IMR-90 (cell line): ENCODE measurements around the gene CDHR1. TPM values are rescaled to one million over a fixed set of nuclear protein-coding genes. Genes with fewer than 3 reads are reported as not detected.

Source experiments
- ATAC-seq: fragments of 200-7000 bp; cut with Tn5 transposase; 2 replicates; pipeline ENCODE4 v1.9.1; 2020; ENCODE audit warnings: low read depth, mild to moderate bottlenecking, moderate library complexity
- BruUV-seq: library from RNA; stranded (reverse); fragments of 400-500 nt; replicated peaks from 2 replicates; lab custom pipeline; 2021; lab: Mats Ljungman, UMichigan
- CTCF ChIA-PET: fragments of 300-600 bp; formaldehyde crosslinking; extraction: SDS; loops from one replicate; lab custom pipeline; 2021; ENCODE audit warnings: antibody characterized with exemption; lab: Yijun Ruan, JAX
- POLR2A ChIA-PET: fragments of 300-600 bp; sonication (Branson Sonifier 250); formaldehyde crosslinking; loops from one replicate; lab custom pipeline; 2022; ENCODE audit warnings: antibody characterized with exemption; ENCODE audit not compliant: unreplicated experiment; lab: Charles Lee
- DNase-seq: peaks from one replicate; pipeline ENCODE4 v3.0.0; 2013
- H2AFZ ChIP-seq: replicated peaks from 2 replicates; pipeline ENCODE3; 2013; ENCODE audit warnings: low read length, mild to moderate bottlenecking; ENCODE audit not compliant: poor library complexity
- H2AK5ac ChIP-seq: 2 replicates; pipeline ENCODE4 v1.6.1; 2013; ENCODE audit warnings: low read depth, low read length, inconsistent platforms
- H2AK9ac ChIP-seq: replicated peaks from 2 replicates; pipeline ENCODE3; 2013; ENCODE audit warnings: mild to moderate bottlenecking, low read depth, low read length, moderate library complexity; ENCODE audit not compliant: poor library complexity
- H2BK120ac ChIP-seq: 2 replicates; pipeline ENCODE4 v1.6.1; 2013; ENCODE audit warnings: low read depth, low read length, inconsistent platforms
- H2BK15ac ChIP-seq: 3 replicates; pipeline ENCODE4 v1.6.1; 2013; ENCODE audit warnings: low read depth, low read length, inconsistent platforms
- H2BK20ac ChIP-seq: 2 replicates; pipeline ENCODE4 v1.6.1; 2013; ENCODE audit warnings: low read depth, mild to moderate bottlenecking, inconsistent platforms, low read length, moderate library complexity
- H2BK5ac ChIP-seq: 2 replicates; pipeline ENCODE4 v1.6.1; 2013; ENCODE audit warnings: mild to moderate bottlenecking, low read depth, low read length, inconsistent platforms; ENCODE audit not compliant: poor library complexity, severe bottlenecking
- H3K14ac ChIP-seq: replicated peaks from 2 replicates; pipeline ENCODE4 v1.6.1; 2013; ENCODE audit warnings: low read depth, low read length, inconsistent platforms
- H3K18ac ChIP-seq: 2 replicates; pipeline ENCODE4 v1.6.1; 2013; ENCODE audit warnings: low read depth, low read length, control low read depth
- H3K23ac ChIP-seq: 2 replicates; pipeline ENCODE4 v1.6.1; 2013; ENCODE audit warnings: low read depth, low read length, inconsistent platforms
- H3K27ac ChIP-seq: 2 replicates; pipeline ENCODE4 v1.5.1; 2013; ENCODE audit warnings: mild to moderate bottlenecking, control low read depth, low read length; ENCODE audit not compliant: insufficient read depth
- H3K27me3 ChIP-seq: 2 replicates; pipeline ENCODE4 v1.6.1; 2013; ENCODE audit warnings: low read length; ENCODE audit not compliant: control insufficient read depth, insufficient read depth
- H3K36me3 ChIP-seq: 2 replicates; pipeline ENCODE4 v1.6.1; 2013; ENCODE audit warnings: low read length, mixed read lengths; ENCODE audit not compliant: control insufficient read depth, insufficient read depth
- H3K4ac ChIP-seq: 2 replicates; pipeline ENCODE4 v1.6.1; 2013; ENCODE audit warnings: low read depth, low read length, inconsistent platforms
- H3K4me1 ChIP-seq: 2 replicates; pipeline ENCODE4 v1.6.1; 2013; ENCODE audit warnings: low read length, mixed read lengths; ENCODE audit not compliant: control insufficient read depth, insufficient read depth
- H3K4me2 ChIP-seq: 2 replicates; pipeline ENCODE4 v1.6.1; 2013; ENCODE audit warnings: low read depth, mild to moderate bottlenecking, control low read depth, low read length, moderate library complexity
- H3K4me3 ChIP-seq: 2 replicates; pipeline ENCODE4 v1.5.1; 2013; ENCODE audit warnings: low read depth, mild to moderate bottlenecking, control low read depth, low read length, moderate library complexity; ENCODE audit not compliant: insufficient read depth
- H3K56ac ChIP-seq: 2 replicates; pipeline ENCODE4 v1.6.1; 2013; ENCODE audit warnings: low read length, inconsistent platforms; ENCODE audit not compliant: insufficient read depth; ENCODE audit errors: extremely low read depth
- H3K79me1 ChIP-seq, 2 experiments: 2 replicates each; pipeline ENCODE4 v1.6.1; 2013; ENCODE audit warnings: low read length in 2 of 2, inconsistent platforms in 1 of 2, low read depth in 1 of 2
- H3K9ac ChIP-seq: 2 replicates; pipeline ENCODE4 v1.6.1; 2013; ENCODE audit warnings: low read depth, low read length, control low read depth
- H3K9me1 ChIP-seq: 2 replicates; pipeline ENCODE4 v1.6.1; 2013; ENCODE audit warnings: low read length, inconsistent platforms; ENCODE audit not compliant: insufficient read depth
- H3K9me3 ChIP-seq: 2 replicates; pipeline ENCODE4 v1.6.1; 2013; ENCODE audit warnings: low read length; ENCODE audit not compliant: control insufficient read depth, insufficient read depth
- H4K20me1 ChIP-seq: 2 replicates; pipeline ENCODE4 v1.6.1; 2013; ENCODE audit warnings: low read length, inconsistent platforms; ENCODE audit not compliant: insufficient read depth
- H4K5ac ChIP-seq: 2 replicates; pipeline ENCODE4 v1.6.1; 2013; ENCODE audit warnings: mild to moderate bottlenecking, low read depth, low read length, control low read depth
- H4K8ac ChIP-seq, 2 experiments: 2 replicates each; pipeline ENCODE4 v1.6.1; 2013; ENCODE audit warnings: low read depth in 2 of 2, low read length in 2 of 2, control low read depth in 1 of 2, inconsistent platforms in 1 of 2
- H4K91ac ChIP-seq: 2 replicates; pipeline ENCODE4 v1.6.1; 2013; ENCODE audit warnings: low read depth, low read length, inconsistent platforms; ENCODE audit not compliant: insufficient read depth
- BHLHE40 ChIP-seq: fragments of 150-350 bp; IDR thresholded peaks from 2 replicates; pipeline ENCODE4 v1.6.1; 2016; ENCODE audit warnings: mild to moderate bottlenecking, low read depth, low read length
- CEBPB ChIP-seq: IDR thresholded peaks from 2 replicates; pipeline ENCODE4 v1.6.1; 2012; ENCODE audit warnings: low read depth, low read length, improper control_type of control experiment
- CHD1 ChIP-seq: IDR thresholded peaks from 2 replicates; pipeline ENCODE4 v1.6.1; 2012; ENCODE audit warnings: low read depth, low read length, improper control_type of control experiment
- CTCF ChIP-seq: conservative IDR thresholded peaks from 2 replicates; pipeline ENCODE4 v1.5.1; 2012; ENCODE audit warnings: mild to moderate bottlenecking, low read depth, low read length, improper control_type of control experiment
- ELK1 ChIP-seq: fragments of 150-350 bp; IDR thresholded peaks from 2 replicates; pipeline ENCODE4 v1.6.1; 2016; ENCODE audit warnings: low read depth, mild to moderate bottlenecking, low read length, moderate library complexity, borderline replicate concordance
- FOS ChIP-seq: fragments of 150-350 bp; IDR thresholded peaks from 2 replicates; pipeline ENCODE4 v1.6.1; 2016; ENCODE audit warnings: low read depth, low read length
- MAFK ChIP-seq: IDR thresholded peaks from 2 replicates; pipeline ENCODE4 v1.6.1; 2012; ENCODE audit warnings: low read depth, low read length, improper control_type of control experiment
- MAZ ChIP-seq: IDR thresholded peaks from 2 replicates; pipeline ENCODE4 v1.6.1; 2012; ENCODE audit warnings: low read depth, mild to moderate bottlenecking, low read length, improper control_type of control experiment, moderate library complexity, borderline replicate concordance
- MXI1 ChIP-seq: IDR thresholded peaks from 2 replicates; pipeline ENCODE4 v1.6.1; 2012; ENCODE audit warnings: low read depth, mild to moderate bottlenecking, low read length, moderate library complexity, borderline replicate concordance
- NFE2L2 ChIP-seq: fragments of 150-350 bp; IDR thresholded peaks from 2 replicates; pipeline ENCODE4 v1.6.1; 2016; ENCODE audit warnings: low read depth, mild to moderate bottlenecking, low read length
- POLR2A ChIP-seq: IDR thresholded peaks from 2 replicates; pipeline ENCODE4 v1.6.1; 2012; ENCODE audit warnings: mild to moderate bottlenecking, low read depth, low read length
- RAD21 ChIP-seq: IDR thresholded peaks from 2 replicates; pipeline ENCODE4 v1.6.1; 2012; ENCODE audit warnings: low read length, improper control_type of control experiment
- RCOR1 ChIP-seq: IDR thresholded peaks from 2 replicates; pipeline ENCODE4 v1.6.1; 2012; ENCODE audit warnings: mild to moderate bottlenecking, low read length, improper control_type of control experiment; ENCODE audit not compliant: insufficient replicate concordance
- RFX5 ChIP-seq: IDR thresholded peaks from 2 replicates; pipeline ENCODE4 v1.8.0; 2012; ENCODE audit warnings: low read depth, mild to moderate bottlenecking, low read length, moderate library complexity
- SMC3 ChIP-seq: fragments of 150-350 bp; IDR thresholded peaks from 2 replicates; pipeline ENCODE4 v1.6.1; 2016; ENCODE audit warnings: low read depth, mild to moderate bottlenecking, antibody characterized with exemption, low read length, moderate library complexity
- USF2 ChIP-seq: fragments of 150-350 bp; IDR thresholded peaks from 2 replicates; pipeline ENCODE4 v1.6.1; 2017; ENCODE audit warnings: mild to moderate bottlenecking, antibody characterized with exemption, low read length, low read depth
- WGBS, 2 experiments: methylation state at CpG; one replicate each; pipeline versions ENCODE4 v1.1.5 to v1.1.7; 2013; ENCODE audit warnings: missing lambda C conversion rate in 2 of 2; ENCODE audit not compliant: insufficient read length in 1 of 2; ENCODE audit errors: extremely low coverage in 2 of 2; 5-methylcytosine and 5-hydroxymethylcytosine counted together
- dilution Hi-C: fragments of 300-500 bp; cut with HindIII; formaldehyde crosslinking; loops from one replicate; pipeline ENCODE4 v1.14.3; 2018; ENCODE audit warnings: low sequenced_read_pairs; ENCODE audit not compliant: unreplicated experiment
- in situ Hi-C: fragments of 300-500 bp; cut with MboI; formaldehyde crosslinking; loops from 3 replicates; pipeline ENCODE4 v1.14.3; 2019; ENCODE audit warnings: low sequenced_read_pairs, inconsistent platforms, mixed read lengths
- intact Hi-C: fragments of 100-400 bp; cut with micrococcal nuclease; formaldehyde crosslinking; loops from 2 replicates; pipeline ENCODE4 v1.10.0; 2022
- polyA plus RNA-seq, 3 experiments: library from polyadenylated mRNA; depleted of rRNA; stranded (reverse); fragments of >200 nt; gene quantifications; 2 replicates each; pipeline ENCODE4 v1.2.3, GENCODE V29; 2012; ENCODE audit warnings: low replicate concordance in 1 of 3
- total RNA-seq: library from RNA; depleted of rRNA; stranded (reverse); fragments of >200 nt; gene quantifications from 2 replicates; pipeline ENCODE4 v1.2.3, GENCODE V29; 2012

The CDHR1 gene
- total and polyA plus RNA-seq, 2 of the 4 experiments (the other 2 are of a cell fraction) = not detected

- CTCF ChIA-PET = interaction anchor here (0.9 kb wide), 1 partner anchor 10 kb away, joined by 3 read pairs; no protein-coding TSS in a partner anchor
- in situ Hi-C loops (no loop called here), dilution Hi-C loops (no loop called here)
These were observed 53.2 kb downstream of the CDHR1 start for GRCh38 chr10:84247496-84247895.

More at GRCh38 chr10:84247496-84247895, 53.2 kb downstream of the CDHR1 start:
- no peak overlapping the region for H2BK15ac ChIP-seq
- H3K23ac ChIP-seq = no peak overlapping the region
- DNase-seq = no peak
- intact Hi-C loops = no loop called here
- H3K9me3 ChIP-seq = peaks cover 4% of the 10 kb centered on the region; the same call in 1 of the 2 replicates
- H3K56ac ChIP-seq = no peak overlapping the region
- H3K4me3 ChIP-seq = no peak overlapping the region
- no peak overlapping the region for H3K4me2 ChIP-seq
- no peak overlapping the region for H3K18ac ChIP-seq
- H2AK5ac ChIP-seq = no peak overlapping the region
- no peak overlapping the region for H2BK5ac ChIP-seq
- no peak for TF ChIP-seq CTCF
- no peak for TF ChIP-seq CHD1
- TF ChIP-seq FOS = no peak
- no peak for TF ChIP-seq RCOR1
- TF ChIP-seq MAFK = no peak
- no peak for TF ChIP-seq CEBPB
- TF ChIP-seq NFE2L2 = no peak
- TF ChIP-seq MAZ = no peak
- TF ChIP-seq POLR2A = no peak
- no peak for TF ChIP-seq RFX5
- TF ChIP-seq USF2 = no peak
- no peak for TF ChIP-seq ELK1
- TF ChIP-seq SMC3 = no peak
- TF ChIP-seq RAD21 = no peak
- no peak for TF ChIP-seq BHLHE40
- no peak for TF ChIP-seq MXI1
- no peaks in the 10 kb centered on the region for H4K20me1 ChIP-seq
- H2AK9ac ChIP-seq = no peak overlapping the region
- no peaks in the 10 kb centered on the region for H3K4me1 ChIP-seq
- H3K36me3 ChIP-seq = no peaks in the 10 kb centered on the region
- no peak overlapping the region for H2BK120ac ChIP-seq
- no peak overlapping the region for H2BK20ac ChIP-seq
- 30% methylated on average over 2 of the region's 6 CpGs; no CpG with 5 or more reads in 1 of the 2 experiments for WGBS, 2 experiments
- H3K27me3 ChIP-seq = peaks cover 35% of the 10 kb centered on the region
- no peaks in the 10 kb centered on the region for H3K79me1 ChIP-seq
- no peak overlapping the region for H4K91ac ChIP-seq
- H3K27ac ChIP-seq = no peak overlapping the region
- no TSS peak for BruUV-seq
- no peak overlapping the region for H4K5ac ChIP-seq
- no peak overlapping the region for H3K9ac ChIP-seq
- no peak overlapping the region for H2AFZ ChIP-seq
- H3K4ac ChIP-seq = no peak overlapping the region
- H3K14ac ChIP-seq = no peak overlapping the region
- H4K8ac ChIP-seq = no peak overlapping the region
- POLR2A ChIA-PET = no interaction called here
- no peaks in the 10 kb centered on the region for H3K9me1 ChIP-seq
- no peak for ATAC-seq
